ENCODE results near the gene ORM1. TPM values are rescaled to one million over a fixed set of nuclear protein-coding genes. Genes with fewer than 3 reads are reported as not detected.

Gene ORM1
- total RNA-seq, 1 donor from 2014 or later = not detected

- H3K9me3 Mint-ChIP-seq = no peaks in the 10 kb centered on the region
These were observed 33.8 kb upstream of the ORM1 start for GRCh38 chr9:114289106-114289505.

GRCh38 chr9:114289571-114290481 is 33.1 kb upstream of the ORM1 start:
- Mint-ChIP-seq H3K27ac (ENCODE audit: unreplicated experiment) (no peak overlapping the region), H3K36me3 (ENCODE audit: low read depth) (peaks cover 16% of the 10 kb centered on the region), H3K9me3 (peaks cover 4% of the 10 kb centered on the region), H3K4me3 (no peak overlapping the region), H3K4me1 (peaks cover 19% of the 10 kb centered on the region), H3K27me3 (ENCODE audit: low read depth) (no peaks in the 10 kb centered on the region)
- DNase-seq (ENCODE audit: low read depth, low spot score) = no peak
- TF ChIP-seq, protein P1, sequence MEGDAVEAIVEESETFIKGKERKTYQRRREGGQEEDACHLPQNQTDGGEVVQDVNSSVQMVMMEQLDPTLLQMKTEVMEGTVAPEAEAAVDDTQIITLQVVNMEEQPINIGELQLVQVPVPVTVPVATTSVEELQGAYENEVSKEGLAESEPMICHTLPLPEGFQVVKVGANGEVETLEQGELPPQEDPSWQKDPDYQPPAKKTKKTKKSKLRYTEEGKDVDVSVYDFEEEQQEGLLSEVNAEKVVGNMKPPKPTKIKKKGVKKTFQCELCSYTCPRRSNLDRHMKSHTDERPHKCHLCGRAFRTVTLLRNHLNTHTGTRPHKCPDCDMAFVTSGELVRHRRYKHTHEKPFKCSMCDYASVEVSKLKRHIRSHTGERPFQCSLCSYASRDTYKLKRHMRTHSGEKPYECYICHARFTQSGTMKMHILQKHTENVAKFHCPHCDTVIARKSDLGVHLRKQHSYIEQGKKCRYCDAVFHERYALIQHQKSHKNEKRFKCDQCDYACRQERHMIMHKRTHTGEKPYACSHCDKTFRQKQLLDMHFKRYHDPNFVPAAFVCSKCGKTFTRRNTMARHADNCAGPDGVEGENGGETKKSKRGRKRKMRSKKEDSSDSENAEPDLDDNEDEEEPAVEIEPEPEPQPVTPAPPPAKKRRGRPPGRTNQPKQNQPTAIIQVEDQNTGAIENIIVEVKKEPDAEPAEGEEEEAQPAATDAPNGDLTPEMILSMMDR (conservative IDR thresholded peaks at IDR 0.05) = no peak

More at GRCh38 chr9:114289106-114289505, 33.8 kb upstream of the ORM1 start:
- Mint-ChIP-seq H3K36me3 (ENCODE audit: low read depth) (peaks cover 12% of the 10 kb centered on the region), H3K4me3 (no peak overlapping the region), H3K27me3 (ENCODE audit: low read depth) (no peaks in the 10 kb centered on the region), H3K27ac (ENCODE audit: unreplicated experiment) (no peak overlapping the region), H3K4me1 (peaks cover 20% of the 10 kb centered on the region)
- TF ChIP-seq, protein P1 (conservative IDR thresholded peaks at IDR 0.05) = no peak
- DNase-seq (ENCODE audit: low read depth, low spot score) = no peak

GRCh38 chr9:114290561-114290986 is 32.3 kb upstream of the ORM1 start:
- Mint-ChIP-seq H3K4me3 (no peak overlapping the region), H3K27me3 (ENCODE audit: low read depth) (no peaks in the 10 kb centered on the region), H3K4me1 (peaks cover 16% of the 10 kb centered on the region), H3K36me3 (ENCODE audit: low read depth) (peaks cover 23% of the 10 kb centered on the region), H3K9me3 (peaks cover 9% of the 10 kb centered on the region), H3K27ac (ENCODE audit: unreplicated experiment) (no peak overlapping the region)
- DNase-seq (ENCODE audit: low read depth, low spot score) = no peak
- TF ChIP-seq, protein P1 (conservative IDR thresholded peaks at IDR 0.05) = no peak

DNA sequence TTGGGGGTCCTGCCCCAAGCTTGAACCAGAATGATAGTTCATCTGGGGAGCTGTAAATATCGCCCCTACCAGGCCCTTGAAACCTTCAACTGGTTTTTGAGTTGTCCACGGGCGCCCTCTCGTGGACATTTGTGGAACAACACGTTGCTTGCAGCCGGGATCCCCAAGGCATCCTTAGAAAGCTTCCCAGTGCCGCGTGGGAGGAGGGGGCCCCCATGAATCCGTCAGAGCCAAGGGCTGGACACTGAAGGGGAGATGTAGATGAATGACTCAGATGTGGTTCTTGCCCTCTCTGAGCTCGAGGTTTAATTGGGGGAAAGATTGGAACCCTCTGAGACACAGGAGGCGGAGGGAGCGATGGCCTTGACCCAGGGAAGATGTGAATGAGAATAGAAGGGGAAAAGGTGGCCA is 31.8 kb upstream of the ORM1 start:
- Mint-ChIP-seq H3K9me3 (peaks cover 13% of the 10 kb centered on the region), H3K27ac (ENCODE audit: unreplicated experiment) (no peak overlapping the region), H3K36me3 (ENCODE audit: low read depth) (peaks cover 27% of the 10 kb centered on the region), H3K27me3 (ENCODE audit: low read depth) (no peaks in the 10 kb centered on the region), H3K4me3 (no peak overlapping the region), H3K4me1 (peaks cover 11% of the 10 kb centered on the region)
- TF ChIP-seq, protein P1 (conservative IDR thresholded peaks at IDR 0.05) = peak; percentile 93
- DNase-seq (ENCODE audit: low read depth, low spot score) = peak; percentile 87

DNA sequence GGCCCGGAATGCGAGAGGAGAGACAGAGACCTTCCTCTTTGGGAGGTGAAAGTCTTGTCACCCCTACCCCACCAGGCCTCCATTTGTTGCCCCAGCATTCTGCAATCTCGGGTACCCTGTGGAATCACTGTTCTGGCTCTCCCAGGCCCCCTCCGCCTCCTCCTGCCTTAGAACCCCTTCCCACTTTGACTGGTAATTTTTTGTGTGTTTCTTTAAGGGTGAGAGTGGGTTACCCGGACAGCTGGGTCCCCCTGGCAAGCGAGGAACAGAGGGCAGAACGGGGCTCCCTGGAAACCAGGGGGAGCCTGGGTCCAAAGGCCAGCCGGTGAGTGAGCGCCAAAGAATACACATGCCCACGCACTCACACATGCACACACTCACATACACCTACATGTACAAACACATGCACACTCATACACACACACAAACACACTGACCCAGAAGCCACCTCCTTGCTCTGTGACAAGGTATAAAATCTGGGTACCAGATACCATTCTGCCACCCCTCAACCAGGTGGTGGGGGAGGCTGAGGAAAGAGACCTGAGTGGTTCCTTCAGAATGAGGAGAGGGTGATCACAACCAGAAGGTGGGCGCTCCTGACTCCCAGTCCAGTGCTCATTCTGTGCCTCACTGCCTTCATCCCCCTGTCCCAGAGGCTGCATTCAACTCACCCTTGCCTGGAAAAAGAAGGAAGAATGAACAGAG is 30.9 kb upstream of the ORM1 start:
- no peak for DNase-seq (ENCODE audit: low read depth, low spot score)
- TF ChIP-seq, protein P1 (conservative IDR thresholded peaks at IDR 0.05) = no peak
- Mint-ChIP-seq H3K36me3 (ENCODE audit: low read depth) (peaks cover 29% of the 10 kb centered on the region), H3K27ac (ENCODE audit: unreplicated experiment) (no peak overlapping the region), H3K4me3 (no peak overlapping the region), H3K27me3 (ENCODE audit: low read depth) (no peaks in the 10 kb centered on the region), H3K9me3 (peaks cover 13% of the 10 kb centered on the region), H3K4me1 (peaks cover 11% of the 10 kb centered on the region)
